ENCODE data around the gene DMKN.

The DMKN gene

DNA sequence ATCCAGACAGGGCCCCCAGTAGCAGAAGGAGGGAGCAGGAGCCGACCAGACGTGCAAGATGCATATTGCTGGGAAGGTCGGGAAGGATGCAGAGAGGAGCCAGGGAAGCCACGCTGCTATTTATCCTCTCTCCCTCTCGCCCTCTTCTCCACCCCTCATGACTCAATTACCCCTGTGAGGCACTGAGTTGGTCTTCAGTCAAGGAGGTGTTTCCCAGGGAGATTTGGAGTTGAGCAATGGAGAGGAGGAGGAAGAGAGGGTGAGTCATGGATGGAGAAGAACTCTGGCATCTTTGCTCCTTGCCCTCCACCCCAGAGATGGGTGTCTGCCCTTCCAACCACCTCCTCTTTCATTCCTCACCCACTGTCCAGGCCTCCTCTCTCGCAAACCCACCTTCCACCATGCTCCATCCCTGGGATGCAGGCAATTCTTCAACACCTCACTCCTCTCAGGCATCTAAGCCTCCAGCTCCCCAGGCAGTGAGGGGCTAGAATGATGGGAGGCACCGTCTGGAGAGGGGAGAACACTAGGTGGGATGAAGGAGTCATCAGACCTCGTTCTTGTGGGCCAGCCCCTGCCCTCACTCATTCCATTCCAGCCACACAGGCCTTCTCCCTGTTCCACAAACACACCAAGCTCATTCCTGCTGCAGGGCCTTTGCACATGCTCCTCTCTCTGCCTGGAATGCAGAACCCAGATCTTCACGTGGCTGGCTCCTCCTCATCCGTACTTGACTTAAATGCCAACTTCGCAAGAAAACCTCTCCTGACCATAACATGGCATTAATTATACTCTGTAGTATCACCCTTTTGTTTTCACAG is 15.0 kb upstream of the DMKN start, which contains the start of gene SBSN:
SBSN (minus strand) TSS at position 94 of the 821 bp plus-strand sequence; CDS start at position 64, 30 bp downstream.
- in situ Hi-C loops (cut with MboI; ENCODE audit: low sequenced_read_pairs) = no loop called here

DNA sequence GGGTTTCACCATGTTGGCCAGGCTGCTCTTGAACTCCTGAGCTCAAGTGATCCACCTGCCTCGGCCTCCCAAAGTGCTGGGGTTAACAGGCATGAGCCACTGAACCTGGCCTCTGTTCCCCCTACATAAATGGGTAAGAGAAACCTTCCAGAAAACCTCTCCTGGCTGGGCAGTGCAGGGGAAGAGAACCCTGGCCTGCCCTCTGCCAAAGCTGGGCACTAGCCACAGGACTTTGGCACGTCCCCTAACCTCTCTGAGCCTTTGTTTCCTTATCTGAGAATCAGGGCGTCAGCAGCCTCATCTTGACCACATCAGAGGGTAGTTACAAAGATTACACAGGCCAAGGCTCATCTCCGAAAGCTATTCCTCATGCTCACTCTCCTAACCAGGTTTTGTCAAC is 12.4 kb upstream of the DMKN start:
- in situ Hi-C loops (cut with MboI; ENCODE audit: low sequenced_read_pairs) = no loop called here

DNA sequence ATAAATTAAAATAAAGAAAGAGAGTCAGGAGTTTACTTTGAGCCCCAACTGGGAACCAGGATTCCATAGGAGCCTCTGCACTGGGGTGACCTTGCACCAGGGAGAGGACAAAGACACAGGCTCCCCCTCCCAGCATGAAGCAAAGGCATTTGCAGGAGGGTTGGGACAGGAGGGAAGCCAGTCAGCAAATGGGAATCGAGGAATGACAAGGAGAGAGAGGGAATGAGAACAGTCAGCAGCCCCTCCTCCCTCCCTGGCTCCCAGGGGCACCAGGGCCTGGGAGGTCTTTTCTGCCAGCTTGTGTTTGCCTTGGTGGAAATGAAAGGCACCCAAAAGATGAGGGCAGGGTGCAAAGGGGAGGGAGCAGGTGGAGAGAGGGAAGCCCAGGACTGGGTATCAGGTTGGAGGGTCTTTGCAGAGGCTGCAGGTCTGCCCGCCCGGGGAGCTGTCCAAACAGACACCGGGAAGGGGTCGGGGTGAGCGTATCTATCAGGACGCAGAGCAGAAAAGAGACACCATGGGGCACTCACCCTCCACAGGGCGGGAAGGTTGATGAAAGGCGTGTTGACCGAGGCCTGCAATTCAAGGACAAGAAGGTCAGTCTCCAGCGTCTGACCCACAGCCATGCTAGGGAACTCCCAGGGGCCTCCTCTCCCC is 10.9 kb upstream of the DMKN start:
- in situ Hi-C loops (cut with MboI; ENCODE audit: low sequenced_read_pairs) = no loop called here

DNA sequence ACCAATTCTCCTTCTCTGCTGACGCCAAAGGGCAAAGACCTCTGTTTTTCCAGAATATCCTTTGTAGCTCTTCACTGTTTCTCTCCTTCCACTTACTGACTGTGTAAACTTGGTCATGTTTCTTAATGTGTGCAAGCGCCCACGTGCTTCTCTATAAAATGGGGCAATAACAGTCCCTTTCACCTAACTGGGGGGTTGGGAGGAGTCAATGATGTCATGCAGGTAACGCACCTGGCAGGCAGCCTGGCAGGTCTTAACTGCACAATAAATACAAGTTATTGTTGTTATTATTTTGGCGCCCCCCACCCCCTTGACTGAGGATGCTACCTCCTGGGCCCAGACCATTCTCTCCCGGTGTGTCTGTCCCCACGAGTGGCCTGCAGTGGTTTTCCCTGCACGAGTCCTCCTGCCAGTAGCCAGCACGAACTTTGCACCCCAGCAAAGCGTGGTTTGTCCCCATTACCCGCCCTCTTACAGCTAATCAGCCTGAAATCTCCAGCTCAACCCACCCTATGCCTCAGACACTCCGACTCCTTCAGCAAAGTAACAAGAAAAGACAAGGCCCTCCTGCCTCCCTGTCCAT is 9.4 kb upstream of the DMKN start:
- in situ Hi-C loops (cut with MboI; ENCODE audit: low sequenced_read_pairs) = no loop called here

DNA sequence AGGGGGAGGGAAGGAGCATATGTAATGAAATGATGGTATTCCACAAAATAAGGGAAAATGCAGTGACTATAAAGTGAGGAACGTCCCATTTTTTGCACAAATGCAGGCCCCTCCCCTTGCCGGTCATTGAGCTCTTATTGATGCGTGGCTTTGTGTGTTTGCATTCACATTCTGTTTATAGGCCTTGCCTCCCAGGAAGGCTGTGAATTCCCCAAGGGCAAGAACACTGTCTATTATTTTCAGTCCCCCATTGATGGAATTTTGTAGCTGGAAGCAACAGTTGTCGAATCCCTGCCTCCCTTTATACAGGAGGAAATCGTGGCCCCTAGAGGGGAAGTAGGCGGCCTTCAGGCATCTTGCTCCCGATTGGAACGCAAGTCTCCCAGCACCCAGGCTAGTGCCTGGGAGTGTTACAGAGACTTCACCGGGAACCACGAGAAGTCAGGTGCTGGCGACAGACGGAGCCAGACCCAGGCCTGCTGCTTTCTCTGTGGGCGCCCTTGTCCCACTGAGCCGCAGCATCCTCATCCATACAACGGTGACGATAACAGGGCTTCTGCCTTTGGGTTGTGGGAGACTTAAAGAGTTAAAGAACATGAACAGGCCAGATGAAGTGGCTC is 7.8 kb upstream of the DMKN start:
- in situ Hi-C loops (cut with MboI; ENCODE audit: low sequenced_read_pairs) = no loop called here

DNA sequence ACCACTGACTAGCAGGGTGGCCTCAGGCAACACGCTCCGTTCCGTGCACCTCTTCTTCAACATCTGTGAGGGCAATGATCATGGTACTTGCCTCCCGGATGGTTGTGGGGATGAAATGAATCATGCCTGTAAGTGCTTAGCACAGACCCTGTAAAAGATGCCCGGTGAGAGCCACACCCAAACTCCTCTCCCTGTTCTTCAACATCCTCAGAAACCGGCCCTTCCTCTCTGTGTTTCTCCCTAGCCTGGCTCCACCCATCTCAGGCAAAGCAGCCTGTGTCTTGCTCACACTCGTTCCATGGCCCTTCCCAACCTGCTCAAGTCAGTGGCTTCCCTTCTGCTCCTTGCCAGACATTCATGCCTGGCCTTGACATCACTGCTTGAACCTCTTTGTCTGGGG is 5.8 kb upstream of the DMKN start:
- in situ Hi-C loops (cut with MboI; ENCODE audit: low sequenced_read_pairs) = no loop called here

DNA sequence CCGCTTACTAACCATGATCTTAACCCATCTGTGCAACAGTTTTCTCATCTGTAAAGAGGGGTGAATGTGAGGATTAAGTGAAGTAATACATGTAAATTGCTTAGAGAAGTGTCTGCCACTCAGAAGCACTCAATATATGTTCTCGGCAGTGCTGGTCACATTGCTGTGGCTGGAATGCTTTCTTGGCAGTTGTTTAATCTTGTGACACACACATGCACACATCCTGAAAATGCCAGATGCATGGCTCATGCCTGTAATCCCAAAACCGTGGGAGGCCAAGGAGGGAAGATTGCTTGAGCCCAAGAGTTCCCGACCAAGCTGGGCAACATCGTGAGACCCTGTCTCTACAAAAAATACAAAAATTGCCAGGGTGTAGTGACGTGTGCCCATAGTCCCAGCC is 4.9 kb upstream of the DMKN start:
- in situ Hi-C loops (cut with MboI; ENCODE audit: low sequenced_read_pairs) = no loop called here

DNA sequence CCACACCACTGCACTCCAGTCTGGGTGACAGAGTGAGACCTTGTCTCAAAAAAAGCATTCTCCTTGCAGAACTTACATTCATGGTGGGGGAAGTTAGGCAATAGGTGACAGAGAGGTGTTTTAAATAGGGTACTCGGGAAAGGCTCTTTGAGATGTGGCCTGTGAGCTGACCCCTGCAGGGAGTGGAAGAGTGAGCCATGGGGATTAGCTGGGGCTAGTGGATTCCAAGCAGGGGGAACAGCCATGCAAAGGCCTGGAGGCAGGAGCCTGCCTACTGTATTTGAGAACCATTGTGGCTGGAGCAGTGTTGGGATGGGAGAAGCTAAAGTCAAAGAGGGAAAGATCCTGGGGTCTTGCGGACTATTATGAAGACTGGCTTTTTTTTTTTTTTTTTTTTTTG is 3.9 kb upstream of the DMKN start:
- in situ Hi-C loops (cut with MboI; ENCODE audit: low sequenced_read_pairs) = no loop called here

DNA sequence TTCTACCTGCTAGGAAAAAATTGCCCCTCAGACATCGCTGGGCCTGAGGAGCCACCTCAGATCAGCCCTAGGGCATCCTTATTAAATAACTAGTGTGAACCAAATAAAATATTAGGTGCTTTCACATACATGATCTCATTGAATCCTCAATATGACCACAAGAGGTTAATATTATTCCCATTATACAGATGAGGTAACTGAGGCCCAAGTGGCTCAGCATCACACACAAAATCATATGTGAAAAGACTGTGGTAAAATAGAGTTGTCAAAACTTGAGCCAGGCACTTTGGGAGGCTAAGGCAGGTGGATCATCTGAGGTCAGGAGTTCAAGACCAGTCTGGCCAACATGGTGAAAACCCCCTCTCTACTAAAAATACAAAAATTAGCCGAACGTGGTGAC is 2.9 kb upstream of the DMKN start:
- in situ Hi-C loops (cut with MboI; ENCODE audit: low sequenced_read_pairs) = no loop called here

DNA sequence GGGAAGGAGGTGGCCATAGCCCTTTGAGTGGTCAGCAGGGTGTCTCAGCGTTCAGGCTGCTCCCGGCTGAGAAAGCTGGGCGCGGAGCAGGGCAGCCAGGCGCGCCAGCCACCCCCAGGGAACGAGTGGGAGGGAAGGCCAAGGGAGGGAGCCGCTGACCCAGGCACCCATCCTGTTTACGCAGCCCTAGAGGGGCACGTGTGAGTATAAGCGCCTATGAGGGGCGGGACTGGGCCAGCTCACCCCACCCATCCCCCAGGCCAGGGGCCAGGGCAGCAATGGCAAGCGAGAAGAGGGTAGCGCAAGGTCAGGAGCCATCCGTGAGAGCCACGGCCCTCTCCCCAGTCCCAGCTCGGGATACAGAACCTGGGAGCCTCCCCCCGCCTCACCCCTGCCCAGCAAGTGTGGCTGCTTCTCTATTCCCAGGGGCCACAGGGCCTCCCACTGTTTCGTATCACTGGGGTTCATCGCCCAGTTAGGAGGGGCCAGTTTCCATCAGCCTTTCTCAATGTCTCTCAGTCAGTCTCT is 897 bp upstream of the DMKN start:
- in situ Hi-C loops (cut with MboI; ENCODE audit: low sequenced_read_pairs) = no loop called here

DNA sequence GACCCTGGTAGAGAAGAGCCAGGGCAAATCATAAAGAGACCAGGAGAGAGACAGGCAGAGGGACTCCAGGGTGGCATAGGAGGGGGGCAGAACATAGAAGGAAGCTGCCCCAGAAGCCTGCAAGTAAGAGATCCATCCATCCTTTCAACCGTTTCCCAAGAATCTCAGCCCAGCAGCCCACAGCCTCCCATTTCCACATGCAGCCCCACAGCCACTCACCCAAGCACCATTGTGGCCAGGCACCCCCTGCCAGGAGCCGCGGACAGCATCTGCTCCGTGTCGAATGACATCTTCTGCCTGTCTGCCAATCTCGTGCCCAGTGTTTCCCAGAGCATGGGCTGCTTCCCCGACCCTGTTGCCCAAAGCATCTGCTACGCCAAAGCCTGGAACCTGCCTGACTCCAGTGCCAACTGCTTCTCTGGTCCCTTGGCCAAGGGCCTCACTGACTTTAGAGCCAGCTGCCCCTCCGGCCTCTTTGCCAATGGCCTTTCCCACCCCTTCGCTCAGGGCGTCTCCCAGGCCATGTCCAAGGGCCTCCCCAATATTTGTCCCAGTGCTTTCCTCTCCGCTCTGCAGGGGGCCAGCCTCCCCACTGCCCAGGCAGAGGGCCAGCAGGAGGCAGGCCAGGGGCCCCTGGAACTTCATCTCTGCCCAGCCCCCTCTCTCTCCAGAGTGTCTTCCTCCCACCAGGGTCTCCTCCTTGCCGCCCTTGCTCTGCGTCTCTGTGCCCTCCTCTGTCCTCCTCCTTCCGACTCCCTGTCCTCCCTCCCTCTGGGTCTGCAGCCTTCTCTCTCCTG is 420 bp downstream of the DMKN start:
- in situ Hi-C loops (cut with MboI; ENCODE audit: low sequenced_read_pairs) = no loop called here

DNA sequence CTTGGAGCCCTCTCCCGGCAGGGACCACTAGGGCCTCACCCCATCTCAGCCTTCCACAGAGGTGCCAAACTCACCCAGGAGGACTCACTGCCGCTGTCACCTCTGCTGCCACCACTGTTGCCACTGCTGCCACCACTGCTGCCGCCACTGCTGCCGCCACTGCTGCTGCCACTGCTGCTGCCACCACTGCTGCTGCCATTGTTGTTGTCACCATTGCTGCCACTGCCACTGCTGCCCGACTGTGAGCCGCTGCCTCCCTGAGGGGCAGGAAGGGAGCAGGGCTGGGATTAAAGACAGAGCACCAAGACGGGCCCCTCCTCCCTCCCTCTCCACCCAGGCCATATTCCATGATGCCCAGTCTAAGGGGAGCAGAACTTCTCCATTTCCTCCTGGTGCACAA is 2.1 kb downstream of the DMKN start:
- in situ Hi-C loops (cut with MboI; ENCODE audit: low sequenced_read_pairs) = no loop called here

DNA sequence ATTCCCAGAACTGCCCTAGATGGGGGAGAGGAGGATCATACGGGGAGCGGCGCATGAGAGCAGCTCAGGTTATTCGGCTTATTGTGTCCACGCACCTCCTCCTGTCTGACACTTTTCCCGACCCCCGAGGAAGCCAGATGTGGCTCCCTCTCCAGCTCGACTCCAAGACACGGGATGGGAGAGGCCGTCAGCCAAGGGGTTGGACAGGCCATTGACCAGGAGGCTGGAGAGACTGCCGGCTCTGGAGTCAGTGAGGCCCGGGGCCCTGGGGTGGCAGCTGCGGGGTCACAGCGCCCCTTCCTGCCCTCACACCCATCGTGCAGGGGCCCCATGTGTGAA is 2.9 kb downstream of the DMKN start:
- in situ Hi-C loops (cut with MboI; ENCODE audit: low sequenced_read_pairs) = no loop called here

DNA sequence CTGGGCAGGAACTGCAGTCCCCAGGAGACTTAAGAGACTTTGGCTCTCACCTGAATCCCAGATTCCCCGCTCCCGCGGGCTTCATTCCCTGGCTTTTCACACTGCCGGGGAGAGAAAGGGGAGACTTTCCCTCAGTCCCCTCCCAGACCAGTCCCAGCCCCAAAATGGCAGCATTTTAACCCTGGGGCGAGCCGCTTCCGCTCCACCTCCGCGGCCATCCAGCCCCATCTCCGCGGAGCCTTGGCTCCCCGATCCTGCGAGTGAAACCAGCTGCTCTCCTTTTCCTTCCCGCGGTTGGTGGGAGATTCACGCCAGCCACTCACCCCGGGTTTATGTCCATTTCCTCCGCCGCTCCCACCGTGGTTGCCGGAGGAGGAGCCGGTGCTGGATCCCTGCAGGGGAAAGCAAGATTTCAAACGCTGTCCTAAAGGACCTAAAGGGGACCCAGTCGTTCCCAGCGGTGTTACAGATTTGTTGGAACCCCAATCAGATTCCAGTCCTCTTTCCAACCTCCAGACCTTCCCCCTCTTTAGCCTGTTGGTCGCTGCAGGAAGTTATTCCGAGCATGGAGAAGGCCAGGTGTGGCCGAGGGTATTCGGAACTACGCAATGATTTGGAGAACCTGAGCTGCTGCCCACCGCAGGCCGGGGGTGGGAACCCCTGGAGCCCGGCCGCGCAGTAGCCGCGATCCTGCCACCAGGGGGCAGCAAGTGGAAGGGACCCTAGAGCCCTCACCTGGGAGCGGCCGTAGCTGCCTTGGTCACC is 3.4 kb downstream of the DMKN start:
- in situ Hi-C loops (cut with MboI; ENCODE audit: low sequenced_read_pairs) = no loop called here

DNA sequence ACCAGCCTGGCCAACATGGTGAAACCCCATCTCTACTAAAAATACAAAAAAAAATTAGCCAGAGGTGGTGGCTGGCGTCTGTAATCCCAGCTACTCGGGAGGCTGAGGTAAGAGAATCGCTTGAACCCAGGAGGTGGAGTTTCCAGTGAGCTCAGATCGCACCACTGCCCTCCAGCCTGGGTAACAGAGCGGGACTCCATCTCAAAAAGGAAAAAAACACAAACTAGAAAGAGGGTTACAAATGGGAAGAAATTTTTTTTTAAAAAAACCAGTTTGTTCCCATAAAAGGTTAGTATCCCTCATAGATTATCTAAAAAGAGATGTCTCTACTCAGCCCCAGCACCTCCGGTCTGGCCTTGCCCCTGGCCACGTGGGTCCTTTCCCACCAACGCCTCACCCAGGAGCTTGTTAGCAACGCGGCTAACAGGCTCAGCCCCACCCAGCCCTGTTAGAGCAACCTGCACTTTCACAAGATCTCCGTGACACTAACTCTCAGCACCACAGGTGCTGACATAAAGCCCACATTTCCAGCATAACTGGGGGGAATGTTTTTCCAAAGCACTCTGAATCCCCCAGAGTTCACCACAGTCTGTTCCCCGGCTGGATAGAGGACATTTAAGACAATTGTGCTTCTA is 4.3 kb downstream of the DMKN start:
- in situ Hi-C loops (cut with MboI; ENCODE audit: low sequenced_read_pairs) = no loop called here

DNA sequence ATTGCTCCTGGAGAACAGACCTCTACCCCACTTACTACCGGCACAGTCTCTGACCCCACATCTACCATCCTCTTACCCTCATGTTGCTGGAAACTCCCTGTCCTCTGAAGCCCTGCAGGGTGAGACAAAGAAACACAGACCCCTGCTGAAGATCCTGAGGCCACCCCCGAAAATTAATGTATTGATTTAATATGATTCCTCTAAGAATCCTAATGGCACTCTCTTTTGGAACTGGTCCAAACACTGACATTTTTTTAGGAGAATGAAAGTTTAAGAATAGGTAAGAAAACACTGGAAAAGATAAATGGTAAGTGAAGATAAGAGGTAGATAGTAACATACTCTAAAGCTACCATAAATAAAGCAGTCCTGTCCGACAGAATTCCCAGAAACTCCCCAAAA is 5.3 kb downstream of the DMKN start:
- in situ Hi-C loops (cut with MboI; ENCODE audit: low sequenced_read_pairs) = no loop called here

DNA sequence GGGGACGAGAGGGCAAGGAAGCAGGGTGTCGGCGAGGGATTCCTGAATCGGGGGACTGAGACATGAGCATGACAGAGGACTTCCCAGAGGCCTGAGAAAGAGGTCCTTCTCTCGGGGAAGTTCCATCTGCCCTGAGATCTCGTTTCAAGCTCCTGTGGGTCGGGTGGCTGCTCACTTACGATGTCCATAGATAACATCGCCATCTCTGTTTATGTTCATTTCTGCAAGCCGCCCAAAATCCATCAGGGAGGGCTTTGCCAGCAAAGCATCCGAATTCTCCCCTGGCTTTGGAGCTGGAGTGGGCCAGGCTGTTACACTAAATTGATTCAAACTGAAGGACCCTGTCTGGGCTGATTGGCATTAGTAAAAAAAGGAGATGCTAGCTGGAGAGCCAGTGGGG is 5.9 kb downstream of the DMKN start:
- in situ Hi-C loops (cut with MboI; ENCODE audit: low sequenced_read_pairs) = no loop called here

DNA sequence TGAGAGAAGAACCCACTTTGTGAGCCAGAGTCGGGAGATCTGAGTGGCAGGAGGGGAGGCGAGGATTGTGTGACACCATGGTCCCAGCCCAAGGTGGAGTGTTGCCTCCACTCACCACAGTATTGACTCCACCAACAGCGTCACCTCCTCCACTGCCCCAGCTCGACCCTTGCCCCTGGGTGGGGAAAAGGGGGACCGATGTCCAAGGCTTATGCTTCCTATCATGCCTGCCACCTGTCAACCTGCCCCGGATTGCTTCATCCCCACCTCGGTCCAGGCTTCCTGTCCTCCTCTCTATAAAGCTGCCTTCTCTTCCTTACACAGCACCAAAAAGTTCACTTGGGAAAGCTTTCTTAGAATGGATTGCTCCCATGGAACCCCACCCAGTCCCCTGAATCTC is 7.4 kb downstream of the DMKN start:
- in situ Hi-C loops (cut with MboI; ENCODE audit: low sequenced_read_pairs) = no loop called here

DNA sequence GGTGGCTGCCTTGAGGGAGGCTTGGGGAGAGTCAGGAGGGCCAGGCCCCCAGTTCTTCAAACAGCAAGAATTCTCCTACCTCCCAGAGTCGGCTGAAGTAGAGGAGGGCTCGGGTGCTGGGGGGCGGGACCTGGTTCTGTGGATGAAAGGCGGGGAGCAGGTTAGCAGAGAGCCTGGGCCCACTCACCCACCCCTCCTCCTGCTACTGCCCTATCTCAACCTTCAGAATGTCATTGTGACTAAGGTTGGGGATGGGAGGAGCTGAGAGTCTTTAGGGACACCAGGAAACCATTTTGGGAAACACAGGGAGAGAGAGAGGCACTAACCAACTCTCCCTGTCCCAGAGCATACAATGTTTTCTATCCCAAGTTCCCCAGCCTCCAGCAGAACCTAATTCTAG is 10.7 kb downstream of the DMKN start:
- in situ Hi-C loops (cut with MboI; ENCODE audit: low sequenced_read_pairs) = no loop called here

DNA sequence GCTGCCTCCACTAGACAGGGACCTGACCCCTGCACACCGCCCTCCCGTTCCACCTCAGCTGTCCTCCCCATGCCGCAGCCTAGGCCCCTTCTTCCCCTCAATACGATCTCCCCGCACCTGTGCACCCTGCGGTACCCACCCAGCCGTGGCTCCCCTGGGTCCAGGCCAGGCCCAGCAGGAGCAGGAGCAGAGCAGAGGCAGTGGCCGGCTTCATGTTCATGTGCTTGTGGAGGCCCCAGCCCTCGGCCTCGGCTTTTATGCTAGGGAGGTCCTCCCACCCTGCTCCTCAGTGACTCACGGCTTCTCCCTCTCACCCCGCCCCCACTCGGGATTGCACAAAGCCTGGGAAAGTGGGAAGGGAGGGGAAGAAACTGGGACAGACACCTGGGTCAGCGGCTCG is 11.8 kb downstream of the DMKN start:
- in situ Hi-C loops (cut with MboI; ENCODE audit: low sequenced_read_pairs) = no loop called here

All from HL-60/S4 treated with retinoic acid at 250 ng/mL for 4 days and 3 days (cell line).